ENCODE measurements around the gene RPP25L.

- TF ChIP-seq PBX3 (IDR thresholded peaks at IDR 0.05) (no peak), SIN3A (IDR thresholded peaks at IDR 0.05; ENCODE audit: borderline replicate concordance, low read depth, low read length) (0 out of 2 replicates have a peak, but pooled peaks have one; percentile 44), EZH2phosphoT487 (IDR thresholded peaks at IDR 0.05; ENCODE audit: borderline replicate concordance, low read depth) (no peak), TEAD4 (IDR thresholded peaks at IDR 0.05; ENCODE audit: borderline replicate concordance, insufficient read depth) (no peak)
- TF ChIP-seq, protein P1, sequence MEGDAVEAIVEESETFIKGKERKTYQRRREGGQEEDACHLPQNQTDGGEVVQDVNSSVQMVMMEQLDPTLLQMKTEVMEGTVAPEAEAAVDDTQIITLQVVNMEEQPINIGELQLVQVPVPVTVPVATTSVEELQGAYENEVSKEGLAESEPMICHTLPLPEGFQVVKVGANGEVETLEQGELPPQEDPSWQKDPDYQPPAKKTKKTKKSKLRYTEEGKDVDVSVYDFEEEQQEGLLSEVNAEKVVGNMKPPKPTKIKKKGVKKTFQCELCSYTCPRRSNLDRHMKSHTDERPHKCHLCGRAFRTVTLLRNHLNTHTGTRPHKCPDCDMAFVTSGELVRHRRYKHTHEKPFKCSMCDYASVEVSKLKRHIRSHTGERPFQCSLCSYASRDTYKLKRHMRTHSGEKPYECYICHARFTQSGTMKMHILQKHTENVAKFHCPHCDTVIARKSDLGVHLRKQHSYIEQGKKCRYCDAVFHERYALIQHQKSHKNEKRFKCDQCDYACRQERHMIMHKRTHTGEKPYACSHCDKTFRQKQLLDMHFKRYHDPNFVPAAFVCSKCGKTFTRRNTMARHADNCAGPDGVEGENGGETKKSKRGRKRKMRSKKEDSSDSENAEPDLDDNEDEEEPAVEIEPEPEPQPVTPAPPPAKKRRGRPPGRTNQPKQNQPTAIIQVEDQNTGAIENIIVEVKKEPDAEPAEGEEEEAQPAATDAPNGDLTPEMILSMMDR (IDR thresholded peaks at IDR 0.05): peak; percentile 89
Measured at GRCh38 chr9:34612788-34613390, 992 bp upstream of the RPP25L start.
